ENCODE data around the gene MUS81. TPM values are rescaled to one million over a fixed set of nuclear protein-coding genes. Genes with fewer than 3 reads are reported as not detected.

The MUS81 gene
- total RNA-seq, result 10 to 100 TPM; 24.6 to 39.6 (median 35.5) TPM
- 10 to 100 TPM; 53.0 to 56.1 TPM for polyA plus RNA-seq
- long read RNA-seq, donor 1, transcript MUS81-201 (16 exons, 2,392 nt), result major isoform, 33 of 60 reads
- long read RNA-seq, donor 1, partial matches to known transcripts, result 11 of 60 reads
- long read RNA-seq, donor 1, other reads (novel, unspliced or antisense), result 15 of 60 reads
- long read RNA-seq, donor 2, transcript MUS81-201 (16 exons, 2,392 nt), result major isoform, 107 of 175 reads
- long read RNA-seq, donor 2, partial matches to known transcripts, result 13 of 175 reads
- long read RNA-seq, donor 2, other reads (novel, unspliced or antisense), result 51 of 175 reads
- long read RNA-seq, donor 3, transcript MUS81-201 (16 exons, 2,392 nt), result major isoform, 34 of 49 reads
- long read RNA-seq, donor 3, partial matches to known transcripts, result 2 of 49 reads
- long read RNA-seq, donor 3, other reads (novel, unspliced or antisense), result 12 of 49 reads

GRCh38 chr11:65860278-65861164 lies at the start of gene MUS81:
TSS of gene MUS81 (plus strand) at chr11:65860433. CDS start at chr11:65860754, 321 bp downstream.
- peak within 1 kb of the TSS; percentile 74 to 100 (median 92) for H3K4me3 ChIP-seq

GRCh38 chr11:65811764-65812475 lies 48.3 kb upstream of the MUS81 start:
- peak in 1 of 4 donors; percentile 48 for ATAC-seq
- TF ChIP-seq POLR2A (IDR thresholded peaks at IDR 0.05), result no peak
- TF ChIP-seq CTCF (IDR thresholded peaks at IDR 0.05), result no peak
- 50 to 62% (median 54%) methylated on average over 18 to 19 of the region's 19 CpGs for whole genome bisulfite sequencing, 4 donors

More at GRCh38 chr11:65860278-65861164, at the start of gene MUS81:
- peak; percentile 38 to 73 for TF ChIP-seq POLR2A (IDR thresholded peaks at IDR 0.05)
- TF ChIP-seq CTCF (IDR thresholded peaks at IDR 0.05), result peak; percentile 82 to 95 (median 90)
- Histone ChIP-seq H3K27me3 (no peaks in the 10 kb centered on the region), H3K9me3 (no peaks in the 10 kb centered on the region), H3K36me3 (peaks cover 0 to 51% (median 48%) of the 10 kb centered on the region in 9 donors), H3K27ac (peak within 1 kb of the TSS; percentile 94 to 99 (median 98)), H3K4me1 (peaks cover 0 to 49% (median 32%) of the 10 kb centered on the region in 12 donors)
- DNase-seq (peak; percentile 97 to 98 (median 98)), ATAC-seq (peak; percentile 63 to 77 (median 71))
- 0 to 1% (median 0%) methylated on average over 18 to 78 of the region's 78 CpGs for WGBS, 4 donors
- intact Hi-C loops (cut with DNase I), result loop anchor here in 5 of 10 donors (1.0 to 10.0 kb wide), 6 partner anchors 13 to 484 kb away; partner anchors contain the start of genes FIBP (in 2 of the 5), B4GAT1 (in 1 of the 5), BRMS1 (in 1 of the 5) and C11orf68 (in 1 of the 5)

GRCh38 chr11:65814131-65814985 lies 45.9 kb upstream of the MUS81 start:
- intact Hi-C loops (cut with DNase I), result loop anchor here in 5 of 10 donors (5.0 to 10.0 kb wide), 3 partner anchors 37 to 190 kb away; partner anchors contain the start of gene SIPA1 (in 1 of the 5)
- no peaks in the 10 kb centered on the region for H3K27me3 ChIP-seq
- H3K36me3 ChIP-seq, result no peaks in the 10 kb centered on the region
- TF ChIP-seq POLR2A (IDR thresholded peaks at IDR 0.05) (no peak), CTCF (IDR thresholded peaks at IDR 0.05) (no peak)
- ATAC-seq (peak in 2 of 4 donors; percentile 50 to 52), DNase-seq (peak in 3 of 5 donors; percentile 29 to 60 (median 37))
- H3K4me1 ChIP-seq, result peaks cover 0 to 32% (median 5%) of the 10 kb centered on the region in 12 donors
- peak overlapping the region in 1 of 12 donors; percentile 10 for H3K27ac ChIP-seq
- H3K4me3 ChIP-seq, result no peak overlapping the region
- H3K9me3 ChIP-seq, result no peaks in the 10 kb centered on the region
- WGBS, 4 donors, result 65 to 67% (median 66%) methylated on average over 17 to 18 of the region's 18 CpGs

More at GRCh38 chr11:65811764-65812475, 48.3 kb upstream of the MUS81 start:
- H3K27me3 ChIP-seq, result peaks cover 0 to 11% (median 0%) of the 10 kb centered on the region in 9 donors
- no peak overlapping the region for H3K4me3 ChIP-seq
- intact Hi-C loops (cut with DNase I), result loop anchor here in 5 of 10 donors (2.0 to 10.0 kb wide), 4 partner anchors 35 to 187 kb away; partner anchors contain the start of gene SIPA1 (in 1 of the 5)
- no peak overlapping the region for H3K27ac ChIP-seq
- H3K4me1 ChIP-seq, result peaks cover 0 to 26% (median 2%) of the 10 kb centered on the region in 12 donors
- H3K36me3 ChIP-seq, result no peaks in the 10 kb centered on the region
- H3K9me3 ChIP-seq, result no peaks in the 10 kb centered on the region
- DNase-seq, result no peak

Data from heart left ventricle (tissue), 16 donors.